ENCODE results near the gene CATSPERZ. TPM values are rescaled to one million over a fixed set of nuclear protein-coding genes. Genes with fewer than 3 reads are reported as not detected.

Gene CATSPERZ
- total and polyA plus RNA-seq, 2 of the 13 experiments (the other 11 are each of a cell fraction or from before 2014, with no cell fraction given), result 0.22 to 0.48 TPM

DNA sequence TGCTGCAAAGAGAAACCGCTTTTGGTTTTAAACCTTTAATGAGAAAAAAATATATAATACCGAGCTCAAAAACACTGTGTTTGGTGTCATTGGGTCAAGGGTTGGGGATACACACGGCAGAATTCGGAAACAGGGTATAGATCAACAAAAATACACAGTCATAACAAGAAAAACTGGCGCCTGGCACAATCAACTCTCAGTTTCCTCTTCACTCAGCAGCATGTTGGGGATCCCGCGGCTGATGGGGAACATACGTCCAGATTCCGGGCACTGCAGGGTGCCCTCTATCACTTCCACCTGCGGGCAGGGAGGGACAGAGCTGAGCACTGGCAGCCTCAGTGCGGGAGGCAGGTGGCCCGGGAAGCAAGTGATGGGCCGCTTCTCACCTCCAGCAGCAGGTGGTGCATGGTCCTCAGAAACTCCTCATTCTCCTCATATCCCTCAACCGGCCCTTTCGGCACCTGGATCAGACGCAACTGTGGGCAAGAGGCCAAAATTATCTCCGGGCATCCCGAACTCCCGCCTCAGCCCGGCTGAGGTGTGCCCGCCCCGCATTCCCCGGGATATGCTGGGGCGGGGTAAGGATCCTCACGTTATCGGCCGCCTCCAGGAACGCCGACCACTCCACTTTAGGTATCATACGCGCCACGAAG is 16.6 kb downstream of the CATSPERZ start (continued):
- TF ChIP-seq ZBTB8A (CRISPR knock-in tag; IDR thresholded peaks at IDR 0.05; ENCODE audit: borderline replicate concordance, low read depth) (no peak), DNMT1 (CRISPR knock-in tag; IDR thresholded peaks at IDR 0.05) (no peak), MIER2 (CRISPR knock-in tag; IDR thresholded peaks at IDR 0.05) (no peak), TRIM24 (CRISPR knock-in tag; IDR thresholded peaks at IDR 0.05) (no peak), GABPB1 (CRISPR knock-in tag; IDR thresholded peaks at IDR 0.05) (no peak), TP53 (CRISPR knock-in tag; conservative IDR thresholded peaks at IDR 0.05) (no peak), TGIF2 (CRISPR knock-in tag; IDR thresholded peaks at IDR 0.05) (no peak), FOXA3 (CRISPR knock-in tag; IDR thresholded peaks at IDR 0.05) (no peak)
- TF ChIP-seq, protein P1, sequence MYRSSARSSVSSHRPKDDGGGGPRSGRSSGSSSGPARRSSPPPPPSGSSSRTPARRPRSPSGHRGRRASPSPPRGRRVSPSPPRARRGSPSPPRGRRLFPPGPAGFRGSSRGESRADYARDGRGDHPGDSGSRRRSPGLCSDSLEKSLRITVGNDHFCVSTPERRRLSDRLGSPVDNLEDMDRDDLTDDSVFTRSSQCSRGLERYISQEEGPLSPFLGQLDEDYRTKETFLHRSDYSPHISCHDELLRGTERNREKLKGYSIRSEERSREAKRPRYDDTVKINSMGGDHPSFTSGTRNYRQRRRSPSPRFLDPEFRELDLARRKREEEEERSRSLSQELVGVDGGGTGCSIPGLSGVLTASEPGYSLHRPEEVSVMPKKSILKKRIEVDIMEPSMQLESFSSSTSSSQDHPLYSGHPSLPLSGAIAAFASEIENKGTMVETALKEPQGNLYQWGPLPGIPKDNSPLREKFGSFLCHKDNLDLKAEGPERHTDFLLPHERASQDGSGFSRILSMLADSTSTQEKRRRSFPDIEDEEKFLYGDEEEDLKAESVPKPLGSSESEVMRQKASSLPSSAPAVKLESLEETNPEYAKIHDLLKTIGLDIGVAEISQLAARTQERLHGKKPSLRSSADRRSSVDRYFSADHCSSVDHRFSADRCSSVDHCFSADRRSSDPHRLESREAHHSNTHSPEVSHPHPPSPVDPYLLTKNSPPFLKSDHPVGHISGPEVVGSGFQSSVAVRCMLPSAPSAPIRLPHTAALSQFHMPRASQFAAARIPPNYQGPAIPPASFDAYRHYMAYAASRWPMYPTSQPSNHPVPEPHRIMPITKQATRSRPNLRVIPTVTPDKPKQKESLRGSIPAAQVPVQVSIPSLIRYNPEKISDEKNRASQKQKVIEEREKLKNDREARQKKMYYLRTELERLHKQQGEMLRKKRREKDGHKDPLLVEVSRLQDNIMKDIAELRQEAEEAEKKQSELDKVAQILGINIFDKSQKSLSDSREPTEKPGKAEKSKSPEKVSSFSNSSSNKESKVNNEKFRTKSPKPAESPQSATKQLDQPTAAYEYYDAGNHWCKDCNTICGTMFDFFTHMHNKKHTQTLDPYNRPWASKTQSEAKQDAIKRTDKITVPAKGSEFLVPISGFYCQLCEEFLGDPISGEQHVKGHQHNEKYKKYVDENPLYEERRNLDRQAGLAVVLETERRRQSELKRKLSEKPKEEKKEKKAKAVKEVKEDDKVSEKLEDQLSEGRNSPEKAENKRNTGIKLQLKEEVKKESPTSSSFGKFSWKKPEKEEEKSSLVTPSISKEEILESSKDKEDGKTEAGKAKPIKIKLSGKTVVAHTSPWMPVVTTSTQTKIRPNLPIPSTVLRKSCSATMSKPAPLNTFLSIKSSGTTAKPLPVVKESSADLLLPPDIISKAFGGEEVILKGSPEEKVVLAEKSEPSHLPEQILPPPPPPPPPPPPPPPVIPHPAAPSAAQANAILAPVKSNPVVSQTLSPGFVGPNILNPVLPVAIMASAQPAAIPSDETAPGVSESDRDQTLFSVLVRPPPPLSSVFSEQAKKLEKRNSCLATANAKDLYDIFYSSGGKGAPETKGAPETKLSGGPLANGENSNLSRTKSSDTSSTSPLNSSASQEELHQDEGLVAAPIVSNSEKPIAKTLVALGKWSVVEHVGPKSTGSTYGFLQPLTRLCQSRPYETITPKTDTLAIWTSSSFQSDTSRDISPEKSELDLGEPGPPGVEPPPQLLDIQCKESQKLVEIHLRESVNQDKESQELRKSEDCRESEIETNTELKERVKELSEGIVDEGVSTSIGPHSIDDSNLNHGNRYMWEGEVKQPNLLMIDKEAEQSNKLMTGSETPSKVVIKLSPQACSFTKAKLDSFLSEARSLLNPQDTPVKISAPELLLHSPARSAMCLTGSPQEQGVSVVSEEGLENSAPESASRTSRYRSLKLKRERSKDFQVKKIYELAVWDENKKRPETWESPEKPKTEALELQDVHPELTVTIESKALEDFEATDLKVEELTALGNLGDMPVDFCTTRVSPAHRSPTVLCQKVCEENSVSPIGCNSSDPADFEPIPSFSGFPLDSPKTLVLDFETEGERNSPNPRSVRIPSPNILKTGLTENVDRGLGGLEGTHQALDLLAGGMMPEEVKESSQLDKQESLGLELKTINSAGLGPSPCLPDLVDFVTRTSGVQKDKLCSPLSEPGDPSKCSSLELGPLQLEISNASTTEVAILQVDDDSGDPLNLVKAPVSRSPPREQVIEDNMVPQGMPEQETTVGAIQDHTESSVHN (CRISPR knock-in tag; IDR thresholded peaks at IDR 0.05), result no peak
- TF ChIP-seq, protein P2, sequence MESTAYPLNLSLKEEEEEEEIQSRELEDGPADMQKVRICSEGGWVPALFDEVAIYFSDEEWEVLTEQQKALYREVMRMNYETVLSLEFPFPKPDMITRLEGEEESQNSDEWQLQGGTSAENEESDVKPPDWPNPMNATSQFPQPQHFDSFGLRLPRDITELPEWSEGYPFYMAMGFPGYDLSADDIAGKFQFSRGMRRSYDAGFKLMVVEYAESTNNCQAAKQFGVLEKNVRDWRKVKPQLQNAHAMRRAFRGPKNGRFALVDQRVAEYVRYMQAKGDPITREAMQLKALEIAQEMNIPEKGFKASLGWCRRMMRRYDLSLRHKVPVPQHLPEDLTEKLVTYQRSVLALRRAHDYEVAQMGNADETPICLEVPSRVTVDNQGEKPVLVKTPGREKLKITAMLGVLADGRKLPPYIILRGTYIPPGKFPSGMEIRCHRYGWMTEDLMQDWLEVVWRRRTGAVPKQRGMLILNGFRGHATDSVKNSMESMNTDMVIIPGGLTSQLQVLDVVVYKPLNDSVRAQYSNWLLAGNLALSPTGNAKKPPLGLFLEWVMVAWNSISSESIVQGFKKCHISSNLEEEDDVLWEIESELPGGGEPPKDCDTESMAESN (CRISPR knock-in tag; conservative IDR thresholded peaks at IDR 0.05), result 0 out of 2 replicates have a peak, but pooled peaks have one; percentile 10
- TF ChIP-seq, protein P3, sequence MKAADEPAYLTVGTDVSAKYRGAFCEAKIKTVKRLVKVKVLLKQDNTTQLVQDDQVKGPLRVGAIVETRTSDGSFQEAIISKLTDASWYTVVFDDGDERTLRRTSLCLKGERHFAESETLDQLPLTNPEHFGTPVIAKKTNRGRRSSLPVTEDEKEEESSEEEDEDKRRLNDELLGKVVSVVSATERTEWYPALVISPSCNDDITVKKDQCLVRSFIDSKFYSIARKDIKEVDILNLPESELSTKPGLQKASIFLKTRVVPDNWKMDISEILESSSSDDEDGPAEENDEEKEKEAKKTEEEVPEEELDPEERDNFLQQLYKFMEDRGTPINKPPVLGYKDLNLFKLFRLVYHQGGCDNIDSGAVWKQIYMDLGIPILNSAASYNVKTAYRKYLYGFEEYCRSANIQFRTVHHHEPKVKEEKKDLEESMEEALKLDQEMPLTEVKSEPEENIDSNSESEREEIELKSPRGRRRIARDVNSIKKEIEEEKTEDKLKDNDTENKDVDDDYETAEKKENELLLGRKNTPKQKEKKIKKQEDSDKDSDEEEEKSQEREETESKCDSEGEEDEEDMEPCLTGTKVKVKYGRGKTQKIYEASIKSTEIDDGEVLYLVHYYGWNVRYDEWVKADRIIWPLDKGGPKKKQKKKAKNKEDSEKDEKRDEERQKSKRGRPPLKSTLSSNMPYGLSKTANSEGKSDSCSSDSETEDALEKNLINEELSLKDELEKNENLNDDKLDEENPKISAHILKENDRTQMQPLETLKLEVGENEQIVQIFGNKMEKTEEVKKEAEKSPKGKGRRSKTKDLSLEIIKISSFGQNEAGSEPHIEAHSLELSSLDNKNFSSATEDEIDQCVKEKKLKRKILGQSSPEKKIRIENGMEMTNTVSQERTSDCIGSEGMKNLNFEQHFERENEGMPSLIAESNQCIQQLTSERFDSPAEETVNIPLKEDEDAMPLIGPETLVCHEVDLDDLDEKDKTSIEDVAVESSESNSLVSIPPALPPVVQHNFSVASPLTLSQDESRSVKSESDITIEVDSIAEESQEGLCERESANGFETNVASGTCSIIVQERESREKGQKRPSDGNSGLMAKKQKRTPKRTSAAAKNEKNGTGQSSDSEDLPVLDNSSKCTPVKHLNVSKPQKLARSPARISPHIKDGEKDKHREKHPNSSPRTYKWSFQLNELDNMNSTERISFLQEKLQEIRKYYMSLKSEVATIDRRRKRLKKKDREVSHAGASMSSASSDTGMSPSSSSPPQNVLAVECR (CRISPR knock-in tag; IDR thresholded peaks at IDR 0.05; ENCODE audit: borderline replicate concordance), result no peak; the same call in 1 of the 2 replicates
- TF ChIP-seq, protein P4, sequence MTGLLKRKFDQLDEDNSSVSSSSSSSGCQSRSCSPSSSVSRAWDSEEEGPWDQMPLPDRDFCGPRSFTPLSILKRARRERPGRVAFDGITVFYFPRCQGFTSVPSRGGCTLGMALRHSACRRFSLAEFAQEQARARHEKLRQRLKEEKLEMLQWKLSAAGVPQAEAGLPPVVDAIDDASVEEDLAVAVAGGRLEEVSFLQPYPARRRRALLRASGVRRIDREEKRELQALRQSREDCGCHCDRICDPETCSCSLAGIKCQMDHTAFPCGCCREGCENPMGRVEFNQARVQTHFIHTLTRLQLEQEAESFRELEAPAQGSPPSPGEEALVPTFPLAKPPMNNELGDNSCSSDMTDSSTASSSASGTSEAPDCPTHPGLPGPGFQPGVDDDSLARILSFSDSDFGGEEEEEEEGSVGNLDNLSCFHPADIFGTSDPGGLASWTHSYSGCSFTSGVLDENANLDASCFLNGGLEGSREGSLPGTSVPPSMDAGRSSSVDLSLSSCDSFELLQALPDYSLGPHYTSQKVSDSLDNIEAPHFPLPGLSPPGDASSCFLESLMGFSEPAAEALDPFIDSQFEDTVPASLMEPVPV (CRISPR knock-in tag; IDR thresholded peaks at IDR 0.05), result 0 out of 2 replicates have a peak, but pooled peaks have one; percentile 2

Data from HepG2 (cell line).